Activated CD4-positive, alpha-beta memory T cell treated with anti-CD3 and anti-CD28 coated beads for 36 hours (primary cell): ENCODE measurements around the gene TBC1D24. TPM values are rescaled to one million over a fixed set of nuclear protein-coding genes. Genes with fewer than 3 reads are reported as not detected.

Experiments
- CTCF ChIA-PET: fragments of 350-600 bp; sonication (Branson Sonifier 250); formaldehyde crosslinking; loops from one replicate; lab custom pipeline; 2021; ENCODE audit warnings: antibody characterized with exemption, inconsistent platforms; lab: Charles Lee
- POLR2A ChIA-PET: fragments of 350-600 bp; sonication (Branson Sonifier 250); formaldehyde crosslinking; loops from one replicate; lab custom pipeline; 2021; ENCODE audit warnings: antibody characterized with exemption; lab: Charles Lee
- DNase-seq: peaks from one replicate; pipeline ENCODE4 v3.0.0-alpha.2; 2020
- H3K27ac Mint-ChIP-seq: one replicate; pipeline ENCODE4 v1.8.0; 2021; ENCODE audit warnings: mixed read lengths
- H3K27me3 Mint-ChIP-seq: one replicate; pipeline ENCODE4 v1.8.0; 2021; ENCODE audit warnings: mixed read lengths
- H3K36me3 Mint-ChIP-seq: one replicate; pipeline ENCODE4 v1.8.0; 2021; ENCODE audit warnings: mixed read lengths
- H3K4me1 Mint-ChIP-seq: one replicate; pipeline ENCODE4 v1.8.0; 2021; ENCODE audit warnings: low read depth, mixed read lengths
- H3K4me3 Mint-ChIP-seq: one replicate; pipeline ENCODE4 v1.8.0; 2021; ENCODE audit warnings: mild to moderate bottlenecking, mixed read lengths
- H3K9me3 Mint-ChIP-seq: one replicate; pipeline ENCODE4 v1.8.0; 2021; ENCODE audit warnings: mixed read lengths
- intact Hi-C: fragments of 100-400 bp; cut with micrococcal nuclease; formaldehyde crosslinking; loops from one replicate; pipeline ENCODE4 v1.15.1; 2023
- total RNA-seq, 2 experiments: library from RNA; stranded (reverse); gene quantifications; one replicate each; pipeline ENCODE4 v1.2.3, GENCODE V29; 2021

TBC1D24 gene
- total RNA-seq, 2 experiments from 2014 or later, result 12.2 to 12.4 TPM

DNA sequence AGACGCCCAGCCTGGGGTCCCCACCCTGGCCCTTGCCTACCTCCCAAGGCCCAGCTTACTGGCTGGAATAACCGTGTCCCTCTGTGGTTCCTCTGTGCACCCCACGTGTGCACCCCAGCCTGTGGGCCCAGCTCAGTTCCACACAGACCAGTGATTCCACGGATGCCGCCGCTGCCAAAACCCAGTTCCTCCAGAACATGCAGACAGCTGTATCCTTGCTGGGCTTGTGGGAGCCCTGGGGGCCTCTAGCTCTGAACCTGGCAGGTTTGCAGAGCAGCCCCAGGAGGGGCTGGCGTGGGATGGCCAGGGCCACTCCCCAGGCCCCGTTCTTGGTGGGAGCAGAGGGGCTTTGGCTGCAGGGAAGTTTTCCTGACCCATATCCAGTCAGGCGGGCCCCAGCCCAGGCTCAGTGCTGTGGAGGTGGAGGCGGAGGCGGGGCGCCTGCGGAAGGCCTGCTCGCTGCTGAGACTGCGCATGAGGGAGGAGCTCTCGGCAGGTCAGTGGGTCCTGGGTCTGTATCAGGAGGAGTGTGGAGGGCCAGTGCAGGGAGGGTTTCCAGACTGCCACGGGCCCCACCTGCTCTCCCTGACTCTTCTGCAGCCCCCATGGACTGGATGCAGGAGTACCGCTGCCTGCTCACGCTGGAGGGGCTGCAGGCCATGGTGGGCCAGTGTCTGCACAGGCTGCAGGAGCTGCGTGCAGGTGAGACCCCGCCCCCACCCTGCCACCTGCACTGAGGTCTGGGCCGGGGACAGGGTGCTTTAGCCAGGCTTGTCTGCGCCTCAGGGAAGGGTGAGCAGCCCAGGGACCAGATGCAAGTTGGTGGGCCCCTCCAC is 12.7 kb upstream of the TBC1D24 start:
- intact Hi-C loops, result no loop called here
- ChIA-PET POLR2A (no interaction called here), CTCF (interaction anchor here (0.6 kb wide), 1 partner anchor 723 kb away, joined by 3 read pairs; no protein-coding TSS in a partner anchor)
- no peak for DNase-seq
- Mint-ChIP-seq H3K4me3 (no peak overlapping the region), H3K9me3 (no peaks in the 10 kb centered on the region), H3K27ac (no peak overlapping the region), H3K27me3 (no peaks in the 10 kb centered on the region), H3K4me1 (peaks cover 8% of the 10 kb centered on the region), H3K36me3 (peaks cover 6% of the 10 kb centered on the region)

DNA sequence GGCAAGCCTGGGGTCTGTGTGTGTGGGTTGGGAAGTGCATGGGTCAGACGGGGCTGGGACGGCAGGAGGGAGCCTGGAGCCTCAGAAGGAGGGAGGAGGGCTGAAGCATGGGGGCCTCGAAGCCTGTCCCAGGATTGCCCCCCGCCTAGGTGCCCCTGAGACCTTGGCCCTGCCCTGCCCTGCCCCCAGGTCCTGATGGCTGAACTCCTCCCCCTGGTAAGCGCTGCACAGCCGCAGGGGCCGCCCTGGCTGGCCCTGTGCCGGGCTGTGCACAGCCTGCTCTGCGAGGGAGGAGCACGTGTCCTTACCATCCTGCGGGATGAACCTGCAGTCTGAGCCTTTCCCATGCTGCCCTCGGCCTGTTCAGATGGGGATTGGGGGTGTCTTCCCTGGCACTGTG is 10.6 kb upstream of the TBC1D24 start:
- POLR2A ChIA-PET, result no interaction called here
- Mint-ChIP-seq H3K27me3 (peaks cover 7% of the 10 kb centered on the region), H3K36me3 (peaks cover 3% of the 10 kb centered on the region), H3K4me3 (no peak overlapping the region), H3K9me3 (no peaks in the 10 kb centered on the region), H3K4me1 (peaks cover 12% of the 10 kb centered on the region), H3K27ac (no peak overlapping the region)
- no peak for DNase-seq
- CTCF ChIA-PET, result no interaction called here
- intact Hi-C loops, result no loop called here

DNA sequence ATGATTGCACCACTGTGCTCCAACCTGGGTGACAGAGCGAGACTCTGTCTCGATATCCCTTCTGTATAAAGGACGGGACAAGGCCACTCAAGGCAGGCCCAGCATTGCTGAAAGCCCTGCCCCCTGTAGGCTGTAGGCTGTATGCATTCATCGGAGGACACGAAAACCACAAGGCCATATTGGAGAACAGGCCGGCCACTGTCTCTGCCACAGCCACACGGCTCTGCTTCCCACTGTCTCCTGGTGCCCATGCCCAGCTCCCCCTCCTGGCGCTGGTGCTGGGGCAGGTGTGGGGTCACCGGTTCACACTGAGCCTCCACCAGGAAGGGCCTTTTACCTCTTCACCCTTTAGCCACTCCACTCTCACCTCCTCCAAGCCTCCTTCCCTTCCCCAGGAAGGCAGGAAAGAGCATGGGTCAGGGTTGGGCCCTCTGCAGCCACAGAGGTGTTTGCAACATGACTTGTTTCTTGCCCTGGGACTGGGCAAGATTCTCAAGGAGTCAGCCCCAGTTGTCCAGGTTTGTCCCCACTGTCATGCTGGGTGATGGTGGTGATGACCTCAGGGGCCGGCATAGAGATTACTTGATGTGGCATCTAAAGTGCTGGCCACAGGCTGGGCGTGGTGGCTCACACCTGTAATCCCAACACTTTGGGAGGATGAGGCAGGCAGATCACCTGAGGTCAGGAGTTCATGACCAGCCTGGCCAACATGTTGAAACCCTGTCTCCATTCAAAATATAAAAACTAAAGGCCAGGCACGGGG is 9.1 kb upstream of the TBC1D24 start:
- H3K4me3 Mint-ChIP-seq, result no peak overlapping the region
- CTCF ChIA-PET, result no interaction called here
- peaks cover 12% of the 10 kb centered on the region for H3K4me1 Mint-ChIP-seq
- H3K36me3 Mint-ChIP-seq, result peaks cover 2% of the 10 kb centered on the region
- H3K27me3 Mint-ChIP-seq, result peaks cover 19% of the 10 kb centered on the region
- no peak for DNase-seq
- H3K9me3 Mint-ChIP-seq, result no peaks in the 10 kb centered on the region
- H3K27ac Mint-ChIP-seq, result no peak overlapping the region
- intact Hi-C loops, result no loop called here
- POLR2A ChIA-PET, result no interaction called here

DNA sequence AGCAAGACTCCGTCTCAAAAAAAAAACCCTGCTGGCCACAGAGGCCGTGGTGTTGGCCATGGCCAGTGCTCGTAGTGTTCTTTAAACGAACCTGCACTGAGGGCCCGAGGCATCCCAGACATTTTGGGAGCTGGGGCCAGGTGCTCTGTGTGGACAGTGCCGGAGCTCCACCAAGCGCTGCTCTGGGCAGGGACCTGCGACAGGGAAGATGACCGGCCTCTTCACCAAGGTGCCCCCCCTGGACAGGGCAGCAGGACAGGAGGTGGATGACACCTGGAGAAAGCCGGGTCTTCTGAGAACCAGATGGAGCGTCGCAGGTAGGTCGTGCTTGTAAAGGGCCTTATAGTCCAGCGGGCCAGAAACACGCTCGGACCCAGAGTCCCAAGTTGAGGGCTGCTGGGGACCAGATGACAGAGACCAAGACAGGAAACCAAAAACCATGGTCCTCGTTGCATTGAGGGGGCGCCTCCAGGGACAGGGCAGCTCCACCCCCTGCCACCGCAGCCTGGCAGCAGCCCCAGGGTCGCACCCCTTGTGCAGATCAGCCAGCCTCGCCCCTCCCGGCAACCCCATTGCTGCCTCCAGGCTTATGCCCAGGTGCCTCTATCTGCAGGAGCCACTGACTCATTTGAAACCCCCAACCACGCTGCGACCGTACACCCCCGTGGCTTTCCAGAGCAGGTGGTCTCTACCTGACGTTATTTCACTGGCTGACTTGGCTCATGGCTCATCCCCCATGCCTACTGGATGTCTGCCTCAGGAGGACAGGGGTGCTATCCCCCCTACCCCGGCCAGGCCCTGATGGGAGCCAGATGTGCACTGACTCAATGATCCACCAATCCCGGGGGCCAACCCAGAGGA is 8.0 kb upstream of the TBC1D24 start:
- POLR2A ChIA-PET, result no interaction called here
- intact Hi-C loops, result no loop called here
- Mint-ChIP-seq H3K27me3 (peaks cover 21% of the 10 kb centered on the region), H3K9me3 (no peaks in the 10 kb centered on the region), H3K27ac (no peak overlapping the region), H3K4me3 (no peak overlapping the region), H3K36me3 (peaks cover 2% of the 10 kb centered on the region), H3K4me1 (peaks cover 12% of the 10 kb centered on the region)
- CTCF ChIA-PET, result interaction anchor here (1.9 kb wide), 1 partner anchor 34 kb away, joined by 5 read pairs; no protein-coding TSS in a partner anchor
- DNase-seq, result no peak

DNA sequence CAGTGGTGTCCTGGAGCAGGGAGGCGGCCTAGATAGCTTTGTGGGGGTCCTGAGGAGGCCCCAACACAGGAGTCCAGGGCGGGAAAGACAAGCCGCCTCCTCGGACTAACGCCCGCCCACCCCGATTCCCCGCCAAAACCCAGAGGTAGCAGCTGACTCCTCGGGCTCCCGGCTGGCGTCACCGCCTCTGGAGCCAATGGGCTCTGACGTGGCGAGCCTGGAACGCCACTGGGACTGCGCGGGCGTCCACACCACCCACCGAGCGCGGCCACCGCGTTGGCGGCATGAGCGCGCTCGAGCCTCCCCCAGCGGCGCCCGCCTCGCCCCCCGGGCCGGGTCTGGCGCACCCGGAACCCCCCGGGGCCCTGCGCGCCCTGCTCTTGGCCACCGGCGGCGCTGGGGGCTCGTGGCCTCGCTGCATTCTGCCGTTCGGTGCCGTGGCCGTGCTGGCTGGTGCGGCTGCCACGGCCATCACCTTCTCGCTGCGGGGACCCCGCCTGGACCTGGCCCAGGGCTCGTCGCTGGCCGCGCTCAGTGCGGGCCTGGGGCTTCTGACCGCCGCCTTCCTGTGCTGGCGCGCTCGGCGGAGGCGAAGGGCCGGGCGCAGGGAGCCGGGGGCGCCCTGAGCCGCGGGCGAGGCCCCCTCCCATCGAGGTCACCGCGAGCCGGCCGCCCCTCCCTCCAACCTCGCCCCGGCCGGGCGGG is 7.2 kb upstream of the TBC1D24 start:
- Mint-ChIP-seq H3K4me1 (peaks cover 12% of the 10 kb centered on the region), H3K9me3 (no peaks in the 10 kb centered on the region), H3K36me3 (peaks cover 2% of the 10 kb centered on the region), H3K4me3 (no peak overlapping the region), H3K27ac (no peak overlapping the region), H3K27me3 (peaks cover 25% of the 10 kb centered on the region)
- intact Hi-C loops, result no loop called here
- DNase-seq, result peak; percentile 50
- POLR2A ChIA-PET, result interaction anchor here (1.6 kb wide), 1 partner anchor 53 kb away, joined by 5 read pairs; no protein-coding TSS in a partner anchor
- CTCF ChIA-PET, result interaction anchor here (1.9 kb wide), 1 partner anchor 33 kb away, joined by 5 read pairs; no protein-coding TSS in a partner anchor

DNA sequence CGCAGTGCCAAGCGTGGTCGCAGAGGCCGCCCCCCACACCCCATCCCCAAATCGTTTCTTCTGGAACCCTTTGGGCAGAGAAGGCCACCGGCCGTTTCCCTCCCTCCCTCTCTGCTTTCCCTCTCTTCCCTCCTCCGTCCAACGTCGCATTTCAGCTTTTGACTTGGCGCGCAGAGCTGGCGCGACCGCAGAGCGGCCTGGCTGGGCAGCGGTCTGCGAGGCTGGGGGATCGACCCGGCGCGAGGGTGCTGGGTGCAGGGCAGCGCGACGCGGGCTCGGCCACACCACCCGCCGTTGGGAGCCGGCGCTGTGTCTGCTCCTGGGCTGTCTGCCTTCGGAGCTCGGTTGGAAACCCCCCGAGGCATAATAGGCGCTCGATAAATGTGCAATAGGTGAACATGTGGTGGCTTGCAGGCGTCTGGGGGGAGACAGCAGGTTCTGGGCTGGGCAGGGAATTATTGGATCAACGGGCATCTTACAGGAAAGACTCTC is 6.6 kb upstream of the TBC1D24 start:
- Mint-ChIP-seq H3K4me1 (peaks cover 17% of the 10 kb centered on the region), H3K4me3 (no peak overlapping the region), H3K27ac (no peak overlapping the region), H3K27me3 (peaks cover 31% of the 10 kb centered on the region), H3K36me3 (peaks cover 2% of the 10 kb centered on the region), H3K9me3 (no peaks in the 10 kb centered on the region)
- POLR2A ChIA-PET, result interaction anchor here (1.6 kb wide), 1 partner anchor 52 kb away, joined by 5 read pairs; no protein-coding TSS in a partner anchor
- DNase-seq, result no peak
- CTCF ChIA-PET, result interaction anchor here (0.8 to 1.9 kb wide), 2 partner anchors 18 to 32 kb away, joined by 3 to 5 read pairs; no protein-coding TSS in a partner anchor
- intact Hi-C loops, result no loop called here

DNA sequence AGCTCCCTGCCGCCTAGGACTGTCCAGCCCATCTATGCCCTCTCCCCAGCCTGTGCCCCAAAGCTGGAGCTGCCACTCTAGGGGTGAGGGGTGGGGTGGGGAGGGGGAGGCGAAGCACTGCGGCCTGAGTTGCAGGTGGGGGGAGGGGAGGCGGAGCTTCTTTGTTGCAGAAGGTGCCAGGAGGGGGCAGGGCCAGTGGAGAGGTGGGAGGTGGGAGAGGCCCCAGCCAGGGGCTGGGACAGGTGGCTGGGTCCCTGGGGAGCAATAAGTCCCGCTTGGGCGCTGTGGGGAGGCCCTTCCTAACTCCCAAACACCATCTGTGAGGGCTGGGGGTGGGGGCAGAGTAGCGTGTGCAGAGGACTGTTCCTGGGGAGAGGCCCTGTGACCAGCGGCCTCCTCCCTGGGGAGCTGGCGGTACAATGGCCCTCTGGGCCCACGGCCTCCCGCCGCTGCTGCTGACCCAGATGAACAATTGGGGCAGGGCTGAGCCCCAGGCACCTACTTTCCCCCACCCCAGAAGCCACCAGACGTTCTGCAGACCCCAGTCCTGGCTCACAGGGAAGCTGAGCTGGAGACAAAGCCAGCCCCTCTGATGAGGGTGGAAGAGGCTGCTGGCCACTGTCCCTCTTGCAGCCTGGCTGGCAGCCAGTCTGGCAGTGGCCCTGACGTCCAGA is 6.1 kb upstream of the TBC1D24 start:
- intact Hi-C loops, result no loop called here
- Mint-ChIP-seq H3K4me3 (no peak overlapping the region), H3K27ac (no peak overlapping the region), H3K4me1 (peaks cover 19% of the 10 kb centered on the region), H3K36me3 (no peaks in the 10 kb centered on the region), H3K9me3 (no peaks in the 10 kb centered on the region), H3K27me3 (peaks cover 32% of the 10 kb centered on the region)
- CTCF ChIA-PET, result interaction anchor here (0.8 to 1.9 kb wide), 3 partner anchors 9 to 32 kb away, joined by 3 to 5 read pairs (median 3); partner anchors contain the start of gene TEDC2
- POLR2A ChIA-PET, result interaction anchor here (1.6 to 2.0 kb wide), 2 partner anchors 9 to 52 kb away, joined by 5 to 6 read pairs; partner anchors contain the start of gene TEDC2
- no peak for DNase-seq

DNA sequence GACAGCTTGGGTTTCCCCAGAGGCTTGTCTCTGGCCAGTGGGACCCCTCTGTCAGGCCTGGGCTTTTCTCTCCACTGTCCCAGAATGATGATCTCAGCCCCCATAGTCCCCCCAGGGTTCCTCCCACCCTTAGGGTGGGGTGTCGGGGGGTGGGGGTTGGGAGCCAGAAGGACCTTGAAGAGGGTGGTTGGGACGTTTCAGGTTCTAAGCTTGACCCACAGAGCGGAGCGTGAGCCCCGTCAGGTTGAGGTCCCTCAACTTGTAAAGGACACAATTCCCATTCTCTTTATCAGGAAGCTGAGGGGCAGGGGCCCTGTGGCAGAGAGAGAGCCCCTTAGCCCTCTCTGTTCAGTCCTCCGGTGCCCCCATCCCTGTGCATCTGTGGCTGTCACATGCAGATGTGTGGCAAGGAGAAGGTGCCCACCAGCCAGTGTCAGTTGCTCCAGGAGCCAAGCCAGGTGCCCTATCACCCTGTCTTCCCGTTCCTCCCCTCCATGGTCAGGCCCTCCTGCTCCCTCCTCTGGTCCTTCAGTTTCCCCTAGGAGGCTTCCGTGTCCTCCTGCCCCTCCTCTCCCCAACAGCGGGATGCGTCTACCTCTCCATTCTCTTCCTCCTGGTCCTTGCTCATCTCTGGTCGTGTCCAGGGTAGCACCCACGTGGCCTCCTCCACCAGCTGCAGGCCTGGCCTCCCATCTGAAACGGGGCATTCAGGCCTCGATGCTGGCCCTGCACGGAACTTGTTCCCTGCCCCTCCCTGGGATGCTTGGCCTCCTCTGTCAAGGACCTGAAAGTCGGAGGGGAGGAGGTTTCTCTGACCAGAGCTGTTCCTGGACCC is 5.3 kb upstream of the TBC1D24 start:
- no peaks in the 10 kb centered on the region for H3K36me3 Mint-ChIP-seq
- no peak overlapping the region for H3K4me3 Mint-ChIP-seq
- intact Hi-C loops, result loop anchor here (5.0 kb wide), 1 partner anchor 42 kb away; the partner anchor contains the start of gene CCNF
- H3K9me3 Mint-ChIP-seq, result no peaks in the 10 kb centered on the region
- ChIA-PET POLR2A (interaction anchor here (0.5 to 2.0 kb wide), 4 partner anchors 10 to 593 kb away, joined by 3 to 6 read pairs (median 4); partner anchors contain the start of gene TEDC2), CTCF (interaction anchor here (0.8 to 1.2 kb wide), 2 partner anchors 9 to 32 kb away, joined by 3 to 7 read pairs; partner anchors contain the start of gene TEDC2)
- H3K4me1 Mint-ChIP-seq, result peaks cover 19% of the 10 kb centered on the region
- H3K27me3 Mint-ChIP-seq, result peaks cover 32% of the 10 kb centered on the region
- no peak overlapping the region for H3K27ac Mint-ChIP-seq
- DNase-seq, result no peak

DNA sequence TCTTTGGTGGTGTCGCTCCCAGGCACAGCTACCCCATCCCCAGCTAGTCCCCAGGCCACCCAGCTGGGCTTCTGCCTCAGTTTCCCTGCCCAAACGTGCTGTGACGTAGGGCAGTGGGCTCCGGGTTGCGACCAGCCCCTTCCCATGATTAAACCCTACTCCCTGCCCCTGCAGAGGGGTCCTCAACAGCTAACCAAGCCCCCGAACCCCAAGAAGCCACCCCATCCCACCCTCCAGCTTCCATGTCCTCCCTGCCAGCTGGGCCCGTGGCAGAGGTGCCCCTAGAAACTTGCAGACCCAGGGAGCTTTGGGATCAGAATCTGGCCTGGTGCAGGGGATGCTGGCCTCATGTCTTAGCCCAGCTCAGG is 4.7 kb upstream of the TBC1D24 start:
- H3K36me3 Mint-ChIP-seq, result no peaks in the 10 kb centered on the region
- H3K27me3 Mint-ChIP-seq, result peaks cover 32% of the 10 kb centered on the region
- no peak overlapping the region for H3K27ac Mint-ChIP-seq
- intact Hi-C loops, result loop anchor here (5.0 kb wide), 1 partner anchor 43 kb away; the partner anchor contains the start of gene CCNF
- CTCF ChIA-PET, result interaction anchor here (1.2 kb wide), 1 partner anchor 31 kb away, joined by 7 read pairs; no protein-coding TSS in a partner anchor
- H3K4me1 Mint-ChIP-seq, result peaks cover 19% of the 10 kb centered on the region
- POLR2A ChIA-PET, result interaction anchor here (0.5 to 2.0 kb wide), 4 partner anchors 11 to 594 kb away, joined by 3 to 6 read pairs (median 3); partner anchors contain the start of gene TEDC2
- no peak overlapping the region for H3K4me3 Mint-ChIP-seq
- no peak for DNase-seq
- H3K9me3 Mint-ChIP-seq, result no peaks in the 10 kb centered on the region
